Measurements from ENCODE around the gene MCTP2.

- no peak for TF ChIP-seq POLR2AphosphoS5 (IDR thresholded peaks at IDR 0.05)
- TF ChIP-seq CTCF (IDR thresholded peaks at IDR 0.05 in 8 of 11, conservative IDR thresholded peaks at IDR 0.05 in 3 of 11) = no peak
Observed at GRCh38 chr15:94265009-94265408, 33.6 kb downstream of the MCTP2 start.

All from spleen (tissue), 7 donors.